Cardiac septum (tissue), 1 donor: ENCODE results near the gene ZYX. TPM values are rescaled to one million over a fixed set of nuclear protein-coding genes. Genes with fewer than 3 reads are reported as not detected.
"Not testable (repeated sequence)": the region's sequence is repeated elsewhere in the genome, so short reads cannot be mapped to it uniquely, and the experiment has no call there.

Source experiments
- DNase-seq: peaks from one replicate; pipeline ENCODE4 v3.0.0-alpha.2; 2020; ENCODE audit warnings: low spot score
- intact Hi-C: fragments of 100-400 bp; cut with DNase I; formaldehyde crosslinking; loops from one replicate; pipeline ENCODE4 v1.14.0; 2022
- total RNA-seq: library from RNA; stranded (reverse); fragmentation: NEBNext Ultra II Directional; extraction: Animal tissue kit (Norgen Biotek cat#: 25700); gene quantifications from one replicate; pipeline ENCODE4 v1.2.1, GENCODE V29; 2021
- donor health status: DM: no; HTN: no; CAD: no.

ZYX gene
- total RNA-seq, 1 donor from 2014 or later = 126 TPM

- DNase-seq = no peak
- intact Hi-C loops = no loop called here
Measured at GRCh38 chr7:143408686-143409561, 27.8 kb downstream of the ZYX start, which contains the start of gene EPHA1. Gene EPHA1, minus strand, starts transcription at chr7:143408856. Its CDS starts 51 bp downstream, at chr7:143408805.

- DNase-seq = no peak
- intact Hi-C loops = no loop called here
Measured at GRCh38 chr7:143410521-143411004, 29.4 kb downstream of the ZYX start.

GRCh38 chr7:143411976-143412708 lies 31.0 kb downstream of the ZYX start:
- intact Hi-C loops = no loop called here
- DNase-seq = no peak

GRCh38 chr7:143413123-143413522 lies 32.0 kb downstream of the ZYX start:
- intact Hi-C loops = no loop called here
- no peak for DNase-seq

GRCh38 chr7:143415209-143415608 lies 34.1 kb downstream of the ZYX start:
- DNase-seq = not testable (repeated sequence)
- intact Hi-C loops = loop anchor here (5.0 kb wide), 2 partner anchors 38 to 108 kb away; no protein-coding TSS in a partner anchor

- no peak for DNase-seq
- intact Hi-C loops = loop anchor here (5.0 kb wide), 2 partner anchors 39 to 109 kb away; no protein-coding TSS in a partner anchor
Measured at GRCh38 chr7:143415742-143416397, 34.7 kb downstream of the ZYX start.

- no peak for DNase-seq
- intact Hi-C loops = loop anchor here (5.0 kb wide), 2 partner anchors 39 to 109 kb away; no protein-coding TSS in a partner anchor
Measured at GRCh38 chr7:143416565-143417149, 35.5 kb downstream of the ZYX start.

- intact Hi-C loops = loop anchor here (2.0 to 5.0 kb wide), 3 partner anchors 41 to 177 kb away; no protein-coding TSS in a partner anchor
- no peak for DNase-seq
Measured at GRCh38 chr7:143417734-143418383, 36.7 kb downstream of the ZYX start.

- intact Hi-C loops = loop anchor here (2.0 to 5.0 kb wide), 3 partner anchors 42 to 178 kb away; no protein-coding TSS in a partner anchor
- no peak for DNase-seq
Measured at GRCh38 chr7:143418681-143419458, 37.7 kb downstream of the ZYX start.

- intact Hi-C loops = loop anchor here (2.0 to 5.0 kb wide), 3 partner anchors 43 to 179 kb away; no protein-coding TSS in a partner anchor
- no peak for DNase-seq
Measured at GRCh38 chr7:143419880-143420279, 38.7 kb downstream of the ZYX start.

GRCh38 chr7:143420624-143421023 lies 39.5 kb downstream of the ZYX start:
- DNase-seq, intact Hi-C loops: not testable (repeated sequence)

- intact Hi-C loops = no loop called here
- no peak for DNase-seq
Measured at GRCh38 chr7:143422033-143422432, 40.9 kb downstream of the ZYX start.

- intact Hi-C loops = not testable (repeated sequence)
Measured at GRCh38 chr7:143424476-143424875, 43.3 kb downstream of the ZYX start.

GRCh38 chr7:143426479-143427142 lies 45.5 kb downstream of the ZYX start:
- DNase-seq = no peak
- intact Hi-C loops = no loop called here

More at GRCh38 chr7:143424476-143424875, 43.3 kb downstream of the ZYX start:
- DNase-seq = not testable (repeated sequence)

GRCh38 chr7:143429770-143430698 lies 48.9 kb downstream of the ZYX start:
- DNase-seq = no peak
- intact Hi-C loops = no loop called here

GRCh38 chr7:143431109-143431508 lies 50.0 kb downstream of the ZYX start:
- intact Hi-C loops = no loop called here
- no peak for DNase-seq
